Measurements from ENCODE around the gene PRM3. TPM values are rescaled to one million over a fixed set of nuclear protein-coding genes. Genes with fewer than 3 reads are reported as not detected.

PRM3 gene
- polyA plus RNA-seq, 2 of the 4 experiments (the other 2 are of a cell fraction) = not detected

DNA sequence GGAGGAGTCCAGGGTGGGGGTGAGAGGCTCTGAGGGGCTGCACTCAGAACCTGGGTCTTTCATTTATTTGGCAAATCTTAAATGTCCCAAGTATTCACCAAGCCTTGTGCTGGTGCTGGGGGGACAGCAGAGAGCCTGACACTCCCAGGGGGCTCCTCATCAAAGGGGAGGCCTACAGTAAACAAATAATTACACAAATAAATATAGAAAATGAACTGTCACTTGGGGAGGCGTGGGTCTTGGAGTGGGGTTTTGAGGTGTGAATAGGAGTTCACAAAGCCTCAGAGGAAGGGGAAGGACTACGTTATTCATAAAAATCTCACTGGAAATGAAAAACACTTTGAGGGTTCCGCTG is 22.9 kb upstream of the PRM3 start:
- CTCF ChIA-PET = no interaction called here

DNA sequence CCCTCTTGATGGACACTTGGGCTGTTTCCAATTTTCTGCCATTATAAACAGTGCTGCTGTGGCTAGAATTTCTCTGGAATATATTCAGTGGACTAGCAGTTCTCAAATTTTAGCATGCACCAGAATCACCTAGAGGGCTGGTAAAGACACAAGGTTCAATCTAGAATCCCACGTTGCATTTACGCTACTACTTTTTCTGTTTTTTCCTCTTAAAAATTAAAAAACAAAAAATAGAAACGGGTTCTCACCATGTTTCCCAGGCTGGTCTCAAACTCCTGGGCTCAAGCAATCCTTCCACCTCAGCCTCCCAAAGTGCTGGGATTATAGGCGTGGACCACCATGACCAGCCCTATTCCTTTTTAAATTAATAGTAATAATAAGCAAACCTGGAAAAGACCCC is 22.2 kb upstream of the PRM3 start:
- H3K4me2 ChIP-seq = no peak overlapping the region
- no peaks in the 10 kb centered on the region for H3K9me3 ChIP-seq
- TF ChIP-seq, protein P1, sequence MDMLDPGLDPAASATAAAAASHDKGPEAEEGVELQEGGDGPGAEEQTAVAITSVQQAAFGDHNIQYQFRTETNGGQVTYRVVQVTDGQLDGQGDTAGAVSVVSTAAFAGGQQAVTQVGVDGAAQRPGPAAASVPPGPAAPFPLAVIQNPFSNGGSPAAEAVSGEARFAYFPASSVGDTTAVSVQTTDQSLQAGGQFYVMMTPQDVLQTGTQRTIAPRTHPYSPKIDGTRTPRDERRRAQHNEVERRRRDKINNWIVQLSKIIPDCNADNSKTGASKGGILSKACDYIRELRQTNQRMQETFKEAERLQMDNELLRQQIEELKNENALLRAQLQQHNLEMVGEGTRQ (IDR thresholded peaks at IDR 0.05) = no peak
- TF ChIP-seq NPAS2 (CRISPR knock-in tag; IDR thresholded peaks at IDR 0.05; ENCODE audit: borderline replicate concordance) (no peak), HEYL (CRISPR knock-in tag; IDR thresholded peaks at IDR 0.05) (no peak), NR3C1 (IDR thresholded peaks at IDR 0.05) (no peak), RAD21 (conservative IDR thresholded peaks at IDR 0.05 in 1 of 2, IDR thresholded peaks at IDR 0.05 in 1 of 2) (no peak), HOXA7 (CRISPR knock-in tag; IDR thresholded peaks at IDR 0.05) (no peak), MAZ (IDR thresholded peaks at IDR 0.05; ENCODE audit: borderline replicate concordance, low read depth, low read length) (no peak), JUNB (IDR thresholded peaks at IDR 0.05) (no peak), RCOR1 (IDR thresholded peaks at IDR 0.05; ENCODE audit: low read depth, low read length) (no peak), PHF8 (IDR thresholded peaks at IDR 0.05; ENCODE audit: borderline replicate concordance, low read depth) (no peak), EHF (CRISPR knock-in tag; IDR thresholded peaks at IDR 0.05) (no peak), POLR2AphosphoS2 (conservative IDR thresholded peaks at IDR 0.05; ENCODE audit: low read length) (no peak), CBX8 (IDR thresholded peaks at IDR 0.05) (no peak), POLR2A (IDR thresholded peaks at IDR 0.05; ENCODE audit: low read length) (no peak), CHD2 (IDR thresholded peaks at IDR 0.05; ENCODE audit: low read length, partially characterized antibody) (no peak), ZSCAN20 (CRISPR knock-in tag; IDR thresholded peaks at IDR 0.05) (no peak), HOXB5 (CRISPR knock-in tag; IDR thresholded peaks at IDR 0.05) (no peak), KDM5A (IDR thresholded peaks at IDR 0.05) (no peak)
- TF ChIP-seq, protein P2, sequence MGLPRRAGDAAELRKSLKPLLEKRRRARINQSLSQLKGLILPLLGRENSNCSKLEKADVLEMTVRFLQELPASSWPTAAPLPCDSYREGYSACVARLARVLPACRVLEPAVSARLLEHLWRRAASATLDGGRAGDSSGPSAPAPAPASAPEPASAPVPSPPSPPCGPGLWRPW (IDR thresholded peaks at IDR 0.05) = no peak
- TF ChIP-seq, protein P3, sequence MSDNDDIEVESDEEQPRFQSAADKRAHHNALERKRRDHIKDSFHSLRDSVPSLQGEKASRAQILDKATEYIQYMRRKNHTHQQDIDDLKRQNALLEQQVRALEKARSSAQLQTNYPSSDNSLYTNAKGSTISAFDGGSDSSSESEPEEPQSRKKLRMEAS (IDR thresholded peaks at IDR 0.05) = no peak
- CTCF ChIA-PET = no interaction called here
- FAIRE-seq (no peak), ATAC-seq (no peak), DNase-seq (ENCODE audit: low read depth in 1 of 2, low spot score in 1 of 2) (no peak)
- 84% methylated on average over 4 of the region's 4 CpGs for WGBS (ENCODE audit: missing lambda C conversion rate)
- POLR2A ChIA-PET = no interaction called here
- no peaks in the 10 kb centered on the region for H3K4me1 ChIP-seq
- no peak overlapping the region for H3K27ac ChIP-seq
- no peak overlapping the region for H3K4me3 ChIP-seq

More for the DNA sequence above, 22.9 kb upstream of the PRM3 start:
- ATAC-seq (no peak), FAIRE-seq (no peak), DNase-seq (ENCODE audit: low read depth in 1 of 2, low spot score in 1 of 2) (no peak)
- POLR2A ChIA-PET = no interaction called here
- no peak overlapping the region for H3K27ac ChIP-seq
- no peaks in the 10 kb centered on the region for H3K9me3 ChIP-seq
- H3K4me3 ChIP-seq = no peak overlapping the region
- H3K4me2 ChIP-seq = no peak overlapping the region
- no peak for TF ChIP-seq CHD4 (IDR thresholded peaks at IDR 0.05; ENCODE audit: borderline replicate concordance)
- TF ChIP-seq, protein P2 (IDR thresholded peaks at IDR 0.05) = no peak
- TF ChIP-seq, protein P4, sequence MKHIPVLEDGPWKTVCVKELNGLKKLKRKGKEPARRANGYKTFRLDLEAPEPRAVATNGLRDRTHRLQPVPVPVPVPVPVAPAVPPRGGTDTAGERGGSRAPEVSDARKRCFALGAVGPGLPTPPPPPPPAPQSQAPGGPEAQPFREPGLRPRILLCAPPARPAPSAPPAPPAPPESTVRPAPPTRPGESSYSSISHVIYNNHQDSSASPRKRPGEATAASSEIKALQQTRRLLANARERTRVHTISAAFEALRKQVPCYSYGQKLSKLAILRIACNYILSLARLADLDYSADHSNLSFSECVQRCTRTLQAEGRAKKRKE (CRISPR knock-in tag; IDR thresholded peaks at IDR 0.05; ENCODE audit: low read depth) = no peak
- no peak for TF ChIP-seq EHMT2 (IDR thresholded peaks at IDR 0.05; ENCODE audit: low read depth)
- TF ChIP-seq MAFK (IDR thresholded peaks at IDR 0.05; ENCODE audit: partially characterized antibody) = no peak
- TF ChIP-seq JUN (IDR thresholded peaks at IDR 0.05) = no peak
- TF ChIP-seq HEYL (CRISPR knock-in tag; IDR thresholded peaks at IDR 0.05) = no peak
- no peak for TF ChIP-seq BHLHE40 (IDR thresholded peaks at IDR 0.05; ENCODE audit: low read depth, low read length)
- no peak for TF ChIP-seq FOXS1 (CRISPR knock-in tag; IDR thresholded peaks at IDR 0.05)
- TF ChIP-seq MYC (IDR thresholded peaks at IDR 0.05; ENCODE audit: borderline replicate concordance, low read length) = no peak
- no peak for TF ChIP-seq POLR2AphosphoS2 (conservative IDR thresholded peaks at IDR 0.05; ENCODE audit: low read length)
- TF ChIP-seq CBX2 (IDR thresholded peaks at IDR 0.05; ENCODE audit: borderline replicate concordance, low read depth) = no peak
- TF ChIP-seq ZNF302 (CRISPR knock-in tag; IDR thresholded peaks at IDR 0.05) = no peak
- WGBS (ENCODE audit: missing lambda C conversion rate) = 86% methylated on average over 3 of the region's 3 CpGs
- no peaks in the 10 kb centered on the region for H3K4me1 ChIP-seq

All from A549 (cell line).